Effector CD4-positive, alpha-beta T cell (primary cell): ENCODE data around the gene VPS18.
A peak's percentile ranks its signal among the peaks of the same experiment; 100 is the strongest.
"Not testable (repeated sequence)": the region's sequence is repeated elsewhere in the genome, so short reads cannot be mapped to it uniquely, and the experiment has no call there.

ENCODE experiments used
- DNase-seq: peaks from one replicate; pipeline ENCODE4 v3.0.0-alpha.2; 2020
- total RNA-seq: gene quantifications from one replicate; lab custom pipeline; 2026; lab: John Stamatoyannopoulos, UW

The VPS18 gene
- 40.5 reads per million, percentile 63 among the genes with 10 or more reads in this experiment for total RNA-seq

- peak; percentile 98 for DNase-seq
Observed at GRCh38 chr15:40893733-40894680, at the start of gene VPS18. Gene VPS18, plus strand, starts transcription at chr15:40894450. Its CDS starts 319 bp downstream, at chr15:40894769.

GRCh38 chr15:40844696-40845030, 49.6 kb upstream of the VPS18 start:
- DNase-seq, result peak; percentile 10

GRCh38 chr15:40845036-40845435, 49.2 kb upstream of the VPS18 start:
- DNase-seq, result no peak

- no peak for DNase-seq
Observed at GRCh38 chr15:40845511-40846284, 48.6 kb upstream of the VPS18 start.

GRCh38 chr15:40846841-40847222, 47.4 kb upstream of the VPS18 start:
- no peak for DNase-seq

GRCh38 chr15:40847223-40847961, 46.9 kb upstream of the VPS18 start:
- DNase-seq, result no peak

GRCh38 chr15:40850576-40851112, 43.6 kb upstream of the VPS18 start:
- DNase-seq, result no peak

- no peak for DNase-seq
Observed at GRCh38 chr15:40852529-40852928, 41.7 kb upstream of the VPS18 start.

GRCh38 chr15:40853241-40853890, 40.9 kb upstream of the VPS18 start:
- no peak for DNase-seq

GRCh38 chr15:40854161-40854560, 40.1 kb upstream of the VPS18 start:
- no peak for DNase-seq

- no peak for DNase-seq
Observed at GRCh38 chr15:40855706-40856234, 38.5 kb upstream of the VPS18 start.

GRCh38 chr15:40856746-40857145, 37.5 kb upstream of the VPS18 start:
- no peak for DNase-seq

- DNase-seq, result peak; percentile 73
Observed at GRCh38 chr15:40857601-40858341, 36.5 kb upstream of the VPS18 start.

- no peak for DNase-seq
Observed at GRCh38 chr15:40858706-40859105, 35.5 kb upstream of the VPS18 start.

GRCh38 chr15:40859206-40859851, 34.9 kb upstream of the VPS18 start:
- DNase-seq, result peak; percentile 78

GRCh38 chr15:40861147-40861546, 33.1 kb upstream of the VPS18 start:
- DNase-seq, result not testable (repeated sequence)

GRCh38 chr15:40863660-40864270, 30.5 kb upstream of the VPS18 start:
- DNase-seq, result no peak

GRCh38 chr15:40867199-40867598, 27.1 kb upstream of the VPS18 start:
- DNase-seq, result no peak

- DNase-seq, result no peak
Observed at GRCh38 chr15:40869686-40870085, 24.6 kb upstream of the VPS18 start.

- DNase-seq, result no peak
Observed at GRCh38 chr15:40870716-40871115, 23.5 kb upstream of the VPS18 start.
